CD4-positive, alpha-beta T cell (primary cell): Measurements from ENCODE around the gene BYSL. TPM values are rescaled to one million over a fixed set of nuclear protein-coding genes. Genes with fewer than 3 reads are reported as not detected.

Experiments
- ATAC-seq: fragments of 200-7000 bp; cut with Tn5 transposase; one replicate; pipeline ENCODE4 v1.10.0; 2022; ENCODE audit warnings: mild to moderate bottlenecking; ENCODE audit not compliant: poor library complexity
- CTCF ChIA-PET: fragments of 350-600 bp; sonication (Branson Sonifier 250); formaldehyde crosslinking; loops from one replicate; lab custom pipeline; 2021; ENCODE audit warnings: antibody characterized with exemption, inconsistent platforms; lab: Charles Lee
- POLR2A ChIA-PET: fragments of 350-600 bp; sonication (Branson Sonifier 250); formaldehyde crosslinking; loops from one replicate; lab custom pipeline; 2021; ENCODE audit warnings: antibody characterized with exemption, inconsistent platforms; lab: Charles Lee
- DNase-seq, 14 experiments: peaks; one replicate each; pipeline ENCODE4 v3.0.0-alpha.2; 2013 to 2020; ENCODE audit warnings: mixed read lengths in 2 of 14
- H3K27ac ChIP-seq, 2 donors: one replicate each; pipeline versions ENCODE4 v1.5.1 to v1.7.0; 2013; ENCODE audit warnings: low read length in 2 of 2, low read depth in 1 of 2, mild to moderate bottlenecking in 1 of 2
- H3K27me3 ChIP-seq, 2 experiments: 1 replicate in 1 of 2; 2 replicates in 1 of 2; pipeline versions ENCODE4 v1.6.1 to v1.7.0; 2013; ENCODE audit warnings: low read length in 2 of 2, control low read depth in 1 of 2, mild to moderate bottlenecking in 1 of 2, moderate library complexity in 1 of 2; ENCODE audit not compliant: insufficient read depth in 2 of 2, control insufficient read depth in 1 of 2
- H3K36me3 ChIP-seq: one replicate; pipeline ENCODE4 v1.6.1; 2013; ENCODE audit warnings: low read length, control low read depth; ENCODE audit not compliant: insufficient read depth
- H3K4me1 ChIP-seq: one replicate; pipeline ENCODE4 v1.6.1; 2013; ENCODE audit warnings: low read length, control low read depth; ENCODE audit not compliant: insufficient read depth
- H3K4me3 ChIP-seq: one replicate; pipeline ENCODE4 v1.5.1; 2013; ENCODE audit warnings: mild to moderate bottlenecking, low read length, moderate library complexity
- H3K9me3 ChIP-seq, 2 experiments: 1 replicate in 1 of 2; 2 replicates in 1 of 2; pipeline versions ENCODE4 v1.6.1 to v1.7.0; 2013; ENCODE audit warnings: low read length in 2 of 2, mild to moderate bottlenecking in 2 of 2, control low read depth in 1 of 2, moderate library complexity in 1 of 2; ENCODE audit not compliant: control insufficient read depth in 1 of 2, insufficient read depth in 1 of 2
- H3K27ac Mint-ChIP-seq: one replicate; pipeline ENCODE4 v1.8.0; 2020; ENCODE audit warnings: mixed read lengths
- H3K27me3 Mint-ChIP-seq: one replicate; pipeline ENCODE4 v1.8.0; 2021; ENCODE audit warnings: mixed read lengths
- H3K36me3 Mint-ChIP-seq: one replicate; pipeline ENCODE4 v1.8.0; 2021; ENCODE audit warnings: low read depth, mixed read lengths
- H3K4me1 Mint-ChIP-seq: one replicate; pipeline ENCODE4 v1.8.0; 2021; ENCODE audit warnings: low read depth, mixed read lengths
- H3K4me3 Mint-ChIP-seq: one replicate; pipeline ENCODE4 v1.8.0; 2020; ENCODE audit warnings: mild to moderate bottlenecking, mixed read lengths
- H3K9me3 Mint-ChIP-seq: one replicate; pipeline ENCODE4 v1.8.0; 2020; ENCODE audit warnings: mixed read lengths
- CTCF ChIP-seq: fragments of 200-600 bp; IDR thresholded peaks from one replicate; pipeline ENCODE4 v1.8.0; 2022; ENCODE audit warnings: antibody characterized with exemption, mild to moderate bottlenecking
- intact Hi-C, 2 experiments: fragments of 100-400 bp; cut with DNase I in 1 of 2; cut with micrococcal nuclease in 1 of 2; formaldehyde crosslinking; loops; one replicate each; pipeline versions ENCODE4 v1.15.1 to v1.9.0; 2023 to 2025; cut with DNase I, micrococcal nuclease
- total RNA-seq, 174 experiments: library from RNA in 2 of 174; stranded (reverse) in 2 of 174; gene quantifications; one replicate each; pipeline ENCODE4 v1.2.3 and lab custom pipeline; 2021 to 2026

The BYSL gene
- total RNA-seq, 2 experiments from 2014 or later: 1.2 to 1.6 TPM

- no peak overlapping the region for H3K4me3 Mint-ChIP-seq
- intact Hi-C loops: no loop called here
- Histone ChIP-seq H3K9me3 (no peaks in the 10 kb centered on the region), H3K27ac (no peak overlapping the region), H3K36me3 (peaks cover 17% of the 10 kb centered on the region), H3K27me3 (no peaks in the 10 kb centered on the region), H3K4me1 (peaks cover 81% of the 10 kb centered on the region), H3K4me3 (no peak overlapping the region)
- H3K4me1 Mint-ChIP-seq: peaks cover 67% of the 10 kb centered on the region
- CTCF ChIA-PET: no interaction called here
- POLR2A ChIA-PET: interaction anchor here (1.2 kb wide), 1 partner anchor 37 kb away, joined by 3 read pairs; no protein-coding TSS in a partner anchor
- no peaks in the 10 kb centered on the region for H3K9me3 Mint-ChIP-seq
- H3K27ac Mint-ChIP-seq: peak overlapping the region; percentile 90
- H3K36me3 Mint-ChIP-seq: peaks cover 70% of the 10 kb centered on the region
- DNase-seq (no peak), ATAC-seq (no peak)
- no peak for TF ChIP-seq CTCF
- no peaks in the 10 kb centered on the region for H3K27me3 Mint-ChIP-seq
Observed at GRCh38 chr6:41974281-41974825, 53.1 kb downstream of the BYSL start.

GRCh38 chr6:41975276-41975675 is 54.0 kb downstream of the BYSL start:
- no peak overlapping the region for H3K4me3 ChIP-seq
- ATAC-seq (no peak), DNase-seq (no peak)
- Mint-ChIP-seq H3K27me3 (no peaks in the 10 kb centered on the region), H3K4me3 (peak overlapping the region; percentile 25), H3K27ac (peak overlapping the region; percentile 90), H3K4me1 (peaks cover 71% of the 10 kb centered on the region), H3K36me3 (peaks cover 73% of the 10 kb centered on the region), H3K9me3 (no peaks in the 10 kb centered on the region)
- intact Hi-C loops: loop anchor here (5.0 kb wide), 2 partner anchors 33 to 52 kb away; partner anchors contain the start of gene CCND3 (in 1 of the 2)
- no peaks in the 10 kb centered on the region for H3K9me3 ChIP-seq
- no peak for TF ChIP-seq CTCF
- ChIA-PET POLR2A (interaction anchor here (0.8 to 1.2 kb wide), 2 partner anchors 38 to 69 kb away, joined by 3 read pairs; no protein-coding TSS in a partner anchor), CTCF (no interaction called here)
- no peaks in the 10 kb centered on the region for H3K27me3 ChIP-seq
- peaks cover 17% of the 10 kb centered on the region for H3K36me3 ChIP-seq
- H3K4me1 ChIP-seq: peaks cover 84% of the 10 kb centered on the region
- H3K27ac ChIP-seq: peak overlapping the region; percentile 22 to 47

- Mint-ChIP-seq H3K9me3 (no peaks in the 10 kb centered on the region), H3K4me3 (peak overlapping the region; percentile 43), H3K27ac (peak overlapping the region; percentile 90), H3K36me3 (peaks cover 66% of the 10 kb centered on the region), H3K27me3 (no peaks in the 10 kb centered on the region), H3K4me1 (peaks cover 70% of the 10 kb centered on the region)
- Histone ChIP-seq H3K27ac (peak overlapping the region in 1 of 2 donors; percentile 3), H3K4me1 (peaks cover 79% of the 10 kb centered on the region), H3K9me3 (peaks cover 0 to 7% of the 10 kb centered on the region in 2 experiments), H3K36me3 (peaks cover 17% of the 10 kb centered on the region), H3K27me3 (no peaks in the 10 kb centered on the region), H3K4me3 (no peak overlapping the region)
- ChIA-PET POLR2A (interaction anchor here (0.9 to 1.5 kb wide), 4 partner anchors 12 to 63 kb away, joined by 3 to 5 read pairs (median 4); no protein-coding TSS in a partner anchor), CTCF (interaction anchor here (1.0 to 1.5 kb wide), 3 partner anchors 9 to 67 kb away, joined by 3 read pairs; partner anchors contain the start of genes BYSL and MED20)
- peak in 1 of 14 experiments; percentile 21 for DNase-seq
- intact Hi-C loops: loop anchor here (5.0 kb wide), 2 partner anchors 35 to 50 kb away; partner anchors contain the start of gene CCND3 (in 1 of the 2)
- ATAC-seq: peak; percentile 27
- TF ChIP-seq CTCF: no peak
Observed at GRCh38 chr6:41976794-41977484, 55.6 kb downstream of the BYSL start.

Other genes with a start within 250 kb of the BYSL start
- gene TFEB, start 185.9 kb upstream of the BYSL start, total RNA-seq: 10 to 100 TPM; 23.8 to 24.1 TPM
- gene PGC, start 174.1 kb upstream of the BYSL start, total RNA-seq: not detected
- 1 to 10 TPM; 4.6 to 5.4 TPM for gene FRS3, start 141.6 kb upstream of the BYSL start, total RNA-seq
- gene PRICKLE4, start 140.7 kb upstream of the BYSL start, total RNA-seq: not detected
- gene TOMM6, start 133.8 kb upstream of the BYSL start, total RNA-seq: 10 to 100 TPM; 78.8 to 83.2 TPM
- gene USP49, start 26.1 kb upstream of the BYSL start, total RNA-seq: 1 to 10 TPM; 1.3 TPM
- 1 to 10 TPM; 1.3 to 1.6 TPM for gene MED20, start 360 bp upstream of the BYSL start, total RNA-seq
- gene CCND3, start 20.3 kb downstream of the BYSL start, total RNA-seq: 100 to 1,000 TPM; 247 to 248 TPM
- gene TAF8, start 129.0 kb downstream of the BYSL start, total RNA-seq: 10 to 100 TPM; 30.1 to 34.7 TPM
- gene C6orf132, start 221.1 kb downstream of the BYSL start, total RNA-seq: not detected